Measurements from ENCODE around the gene COX17.
A peak's percentile ranks its signal among the peaks of the same experiment; 100 is the strongest.

COX17 gene

GRCh38 chr3:119645813-119646212 lies 31.4 kb downstream of the COX17 start:
- no peak for DNase-seq (ENCODE audit: low read depth, low spot score)

GRCh38 chr3:119644481-119644880 lies 32.7 kb downstream of the COX17 start:
- DNase-seq (ENCODE audit: low read depth, low spot score): no peak

GRCh38 chr3:119643528-119643927 lies 33.7 kb downstream of the COX17 start:
- DNase-seq (ENCODE audit: low read depth, low spot score): peak; percentile 76

GRCh38 chr3:119642746-119643473 lies 34.3 kb downstream of the COX17 start:
- DNase-seq (ENCODE audit: low read depth, low spot score): no peak

GRCh38 chr3:119641416-119641815 lies 35.8 kb downstream of the COX17 start:
- no peak for DNase-seq (ENCODE audit: low read depth, low spot score)

GRCh38 chr3:119639494-119640350 lies 37.5 kb downstream of the COX17 start:
- no peak for DNase-seq (ENCODE audit: low read depth, low spot score)

GRCh38 chr3:119637679-119638477 lies 39.3 kb downstream of the COX17 start:
- DNase-seq (ENCODE audit: low read depth, low spot score): peak; percentile 81

- no peak for DNase-seq (ENCODE audit: low read depth, low spot score)
Measured at GRCh38 chr3:119636891-119637611, 40.2 kb downstream of the COX17 start.

GRCh38 chr3:119636249-119636648 lies 41.0 kb downstream of the COX17 start:
- DNase-seq (ENCODE audit: low read depth, low spot score): no peak

- no peak for DNase-seq (ENCODE audit: low read depth, low spot score)
Measured at GRCh38 chr3:119635719-119636118, 41.5 kb downstream of the COX17 start.

GRCh38 chr3:119632829-119633228 lies 44.4 kb downstream of the COX17 start:
- DNase-seq (ENCODE audit: low read depth, low spot score): no peak

- no peak for DNase-seq (ENCODE audit: low read depth, low spot score)
Measured at GRCh38 chr3:119632216-119632615, 45.0 kb downstream of the COX17 start.

- peak; percentile 28 for DNase-seq (ENCODE audit: low read depth, low spot score)
Measured at GRCh38 chr3:119631516-119631915, 45.7 kb downstream of the COX17 start.

GRCh38 chr3:119630880-119631329 lies 46.3 kb downstream of the COX17 start:
- no peak for DNase-seq (ENCODE audit: low read depth, low spot score)

GRCh38 chr3:119630128-119630879 lies 46.9 kb downstream of the COX17 start:
- DNase-seq (ENCODE audit: low read depth, low spot score): peak; percentile 63

- peak; percentile 65 for DNase-seq (ENCODE audit: low read depth, low spot score)
Measured at GRCh38 chr3:119628816-119629445, 48.3 kb downstream of the COX17 start.

- no peak for DNase-seq (ENCODE audit: low read depth, low spot score)
Measured at GRCh38 chr3:119628390-119628789, 48.8 kb downstream of the COX17 start.

- DNase-seq (ENCODE audit: low read depth, low spot score): peak; percentile 9
Measured at GRCh38 chr3:119627461-119627860, 49.7 kb downstream of the COX17 start.

- no peak for DNase-seq (ENCODE audit: low read depth, low spot score)
Measured at GRCh38 chr3:119626196-119626595, 51.0 kb downstream of the COX17 start.

Data from astrocyte of the hippocampus (primary cell).